Omental fat pad (tissue), 4 donors: ENCODE results near the gene KHDRBS2. TPM values are rescaled to one million over a fixed set of nuclear protein-coding genes. Genes with fewer than 3 reads are reported as not detected.

ENCODE experiments used
- ATAC-seq: fragments of 150-250 bp; one replicate; pipeline ENCODE4 v1.9.1; 2016; ENCODE audit warnings: mild to moderate bottlenecking, moderate library complexity; ENCODE audit not compliant: low FRiP score
- DNase-seq: peaks from one replicate; pipeline ENCODE4 v3.0.0-alpha.2; 2019; ENCODE audit warnings: low spot score
- total RNA-seq, 4 donors: library from RNA; depleted of rRNA; stranded (reverse); fragments of >200 nt; gene quantifications; one replicate each; pipeline ENCODE4 v1.1.0, GENCODE V29; 2016
- TF ChIP-seq, protein P1 (sequence below), 3 donors: fragments of 450-650 bp; IDR thresholded peaks; one replicate each; pipeline ENCODE4 v1.5.1; 2016 to 2017; ENCODE audit warnings: antibody characterized with exemption in 3 of 3, mild to moderate bottlenecking in 3 of 3, moderate library complexity in 2 of 3

Gene KHDRBS2
- total RNA-seq, 4 donors from 2014 or later = 0.56 to 0.95 TPM; not detected in 2

DNA sequence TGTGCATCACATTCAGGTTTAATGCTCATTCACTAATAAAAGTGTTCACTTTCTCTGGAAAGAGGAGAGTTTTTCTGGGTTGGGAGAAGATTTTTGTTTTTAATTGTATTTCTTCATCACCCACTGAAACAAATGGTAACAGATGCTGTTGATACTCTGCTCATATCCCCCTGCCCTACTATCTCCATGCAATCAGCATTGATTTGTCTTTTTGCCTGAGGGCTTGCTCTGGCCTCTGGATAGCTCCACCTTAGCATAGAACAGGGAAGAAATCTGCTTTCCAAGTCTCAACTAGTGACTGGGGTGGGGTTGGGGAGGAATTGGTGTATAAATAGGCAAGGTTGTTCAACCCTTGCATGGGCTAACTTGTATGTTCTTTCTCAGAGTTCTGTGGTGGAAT is 296.4 kb downstream of the KHDRBS2 start:
- TF ChIP-seq, protein P1, sequence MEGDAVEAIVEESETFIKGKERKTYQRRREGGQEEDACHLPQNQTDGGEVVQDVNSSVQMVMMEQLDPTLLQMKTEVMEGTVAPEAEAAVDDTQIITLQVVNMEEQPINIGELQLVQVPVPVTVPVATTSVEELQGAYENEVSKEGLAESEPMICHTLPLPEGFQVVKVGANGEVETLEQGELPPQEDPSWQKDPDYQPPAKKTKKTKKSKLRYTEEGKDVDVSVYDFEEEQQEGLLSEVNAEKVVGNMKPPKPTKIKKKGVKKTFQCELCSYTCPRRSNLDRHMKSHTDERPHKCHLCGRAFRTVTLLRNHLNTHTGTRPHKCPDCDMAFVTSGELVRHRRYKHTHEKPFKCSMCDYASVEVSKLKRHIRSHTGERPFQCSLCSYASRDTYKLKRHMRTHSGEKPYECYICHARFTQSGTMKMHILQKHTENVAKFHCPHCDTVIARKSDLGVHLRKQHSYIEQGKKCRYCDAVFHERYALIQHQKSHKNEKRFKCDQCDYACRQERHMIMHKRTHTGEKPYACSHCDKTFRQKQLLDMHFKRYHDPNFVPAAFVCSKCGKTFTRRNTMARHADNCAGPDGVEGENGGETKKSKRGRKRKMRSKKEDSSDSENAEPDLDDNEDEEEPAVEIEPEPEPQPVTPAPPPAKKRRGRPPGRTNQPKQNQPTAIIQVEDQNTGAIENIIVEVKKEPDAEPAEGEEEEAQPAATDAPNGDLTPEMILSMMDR (IDR thresholded peaks at IDR 0.05) = no peak
- ATAC-seq (no peak), DNase-seq (no peak)

DNA sequence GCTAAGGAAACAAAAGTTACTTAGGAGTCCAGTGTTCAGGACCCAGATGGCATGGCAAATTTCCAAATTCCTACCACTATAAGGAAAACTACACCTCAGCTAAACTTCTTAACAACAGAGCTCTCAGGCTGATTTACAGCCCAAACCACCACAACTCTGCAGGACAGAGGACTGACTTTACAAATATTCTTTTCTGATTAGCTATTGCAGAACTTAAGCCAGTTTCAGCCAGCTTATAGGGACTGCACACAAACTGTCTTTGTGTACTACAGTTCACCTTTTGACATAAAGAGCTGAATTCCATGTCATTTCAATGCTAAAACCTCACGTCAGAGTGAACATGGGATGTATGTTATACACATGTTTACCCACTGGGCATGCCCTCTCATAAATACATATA is 305.4 kb downstream of the KHDRBS2 start:
- TF ChIP-seq, protein P1 (IDR thresholded peaks at IDR 0.05) = no peak
- ATAC-seq (no peak), DNase-seq (no peak)

GRCh38 chr6:61977947-61978346 is 308.1 kb downstream of the KHDRBS2 start:
- TF ChIP-seq, protein P1 (IDR thresholded peaks at IDR 0.05) = no peak
- DNase-seq (no peak), ATAC-seq (no peak)

- ATAC-seq (no peak), DNase-seq (no peak)
- TF ChIP-seq, protein P1 (IDR thresholded peaks at IDR 0.05) = no peak
These were observed 308.9 kb downstream of the KHDRBS2 start for GRCh38 chr6:61977099-61977498.

- ATAC-seq (no peak), DNase-seq (no peak)
- TF ChIP-seq, protein P1 (IDR thresholded peaks at IDR 0.05) = no peak
These were observed 326.8 kb downstream of the KHDRBS2 start for GRCh38 chr6:61959196-61959595.

DNA sequence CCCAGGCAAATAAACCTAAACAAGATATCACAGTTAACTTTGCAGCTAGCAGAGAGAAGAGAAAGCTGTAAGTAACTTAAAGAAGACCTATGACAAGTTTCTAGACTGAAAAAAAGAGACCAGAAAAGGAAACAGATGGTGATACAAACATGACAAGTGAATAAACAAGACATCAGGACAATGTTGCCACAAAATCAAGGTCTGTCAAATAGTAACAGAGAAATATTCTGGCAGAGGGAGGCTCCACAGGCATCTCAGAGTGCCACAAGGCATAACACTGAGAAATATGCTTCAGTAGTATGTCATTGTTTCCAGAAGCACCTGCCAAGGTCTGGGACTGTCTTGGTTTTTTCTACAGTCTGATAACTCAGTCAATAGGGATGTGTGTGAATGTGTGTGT is 332.2 kb downstream of the KHDRBS2 start:
- TF ChIP-seq, protein P1 (IDR thresholded peaks at IDR 0.05) = no peak
- DNase-seq (no peak), ATAC-seq (no peak)

- ATAC-seq = no peak
- no peak for DNase-seq
- TF ChIP-seq, protein P1 (IDR thresholded peaks at IDR 0.05) = no peak
These were observed 334.4 kb downstream of the KHDRBS2 start for GRCh38 chr6:61951586-61951985.
